GM23338 (cell line): ENCODE results near the gene CCND1. TPM values are rescaled to one million over a fixed set of nuclear protein-coding genes. Genes with fewer than 3 reads are reported as not detected.

Experiments
- ATAC-seq: fragments of 200-7000 bp; cut with Tn5 transposase; 3 replicates; pipeline ENCODE4 v1.9.1; 2020
- DNase-seq: peaks from one replicate; pipeline ENCODE4 v3.0.0-alpha.2; 2015; ENCODE audit warnings: low spot score
- H2AFZ ChIP-seq: fragments of 200-600 bp; sonication (generic); 2 replicates; pipeline ENCODE4 v1.8.0; 2016; ENCODE audit warnings: antibody characterized with exemption, mild to moderate bottlenecking, moderate library complexity
- H3F3A ChIP-seq: fragments of 200-600 bp; sonication (generic); replicated peaks from 2 replicates; pipeline ENCODE4 v1.8.0; 2017; ENCODE audit warnings: antibody characterized with exemption, mixed run types, low read depth
- H3K27ac ChIP-seq: fragments of 200-600 bp; sonication (generic); 2 replicates; pipeline ENCODE4 v1.6.1; 2016; ENCODE audit warnings: low read depth
- H3K27me3 ChIP-seq: fragments of 200-600 bp; sonication (generic); 2 replicates; pipeline ENCODE4 v1.8.0; 2016; ENCODE audit warnings: mild to moderate bottlenecking, mixed run types, moderate library complexity; ENCODE audit not compliant: insufficient read depth
- H3K36me3 ChIP-seq: fragments of 200-600 bp; sonication (generic); 2 replicates; pipeline ENCODE4 v1.8.0; 2016; ENCODE audit warnings: mild to moderate bottlenecking; ENCODE audit not compliant: insufficient read depth
- H3K4me1 ChIP-seq: fragments of 200-600 bp; sonication (generic); 2 replicates; pipeline ENCODE4 v1.8.0; 2016; ENCODE audit warnings: mild to moderate bottlenecking, moderate library complexity; ENCODE audit not compliant: insufficient read depth
- H3K4me2 ChIP-seq: fragments of 200-600 bp; sonication (generic); 2 replicates; pipeline ENCODE4 v1.7.1; 2017; ENCODE audit warnings: mixed run types
- H3K4me3 ChIP-seq: fragments of 200-600 bp; sonication (generic); 2 replicates; pipeline ENCODE4 v1.6.1; 2016; ENCODE audit warnings: mixed run types
- H3K79me2 ChIP-seq: fragments of 200-600 bp; sonication (generic); replicated peaks from 2 replicates; pipeline ENCODE4 v1.8.0; 2017; ENCODE audit warnings: mild to moderate bottlenecking; ENCODE audit not compliant: insufficient read depth
- H3K9me2 ChIP-seq: fragments of 200-600 bp; sonication (generic); 2 replicates; pipeline ENCODE4 v1.8.0; 2017; ENCODE audit not compliant: insufficient read depth
- H4K20me1 ChIP-seq: fragments of 200-600 bp; sonication (generic); replicated peaks from 2 replicates; pipeline ENCODE4 v1.8.0; 2017; ENCODE audit warnings: mild to moderate bottlenecking; ENCODE audit not compliant: insufficient read depth
- H3K27ac Mint-ChIP-seq: 2 replicates; pipeline ENCODE4 v1.8.0; 2020; ENCODE audit warnings: inconsistent platforms, mild to moderate bottlenecking, moderate library complexity, mixed read lengths
- H3K27me3 Mint-ChIP-seq: 3 replicates; pipeline ENCODE4 v1.8.0; 2022; ENCODE audit warnings: low read depth, mild to moderate bottlenecking, moderate library complexity, mixed read lengths, inconsistent platforms; ENCODE audit not compliant: insufficient read depth, poor library complexity
- H3K36me3 Mint-ChIP-seq: 3 replicates; pipeline ENCODE4 v1.8.0; 2021; ENCODE audit warnings: low read depth, mild to moderate bottlenecking, inconsistent platforms, moderate library complexity, mixed read lengths
- H3K4me1 Mint-ChIP-seq: 3 replicates; pipeline ENCODE4 v1.8.0; 2020; ENCODE audit warnings: mild to moderate bottlenecking, inconsistent platforms, mixed read lengths
- H3K4me3 Mint-ChIP-seq: 3 replicates; pipeline ENCODE4 v1.8.0; 2021; ENCODE audit warnings: moderate library complexity, mild to moderate bottlenecking, inconsistent platforms, mixed read lengths
- H3K9me3 Mint-ChIP-seq: 3 replicates; pipeline ENCODE4 v1.8.0; 2020; ENCODE audit warnings: moderate library complexity, mild to moderate bottlenecking, inconsistent platforms, mixed read lengths
- CTCF ChIP-seq, 2 experiments: fragments of 200-600 bp in 1 of 2; sonication (generic) in 1 of 2; conservative IDR thresholded peaks; 2 replicates each; pipeline versions ENCODE4 v1.5.1 to v1.6.1; 2016 to 2017; ENCODE audit warnings: antibody characterized with exemption in 2 of 2, low read depth in 2 of 2, mild to moderate bottlenecking in 2 of 2, moderate library complexity in 1 of 2
- EZH2 ChIP-seq: fragments of 200-600 bp; sonication (generic); IDR thresholded peaks from one replicate; pipeline ENCODE4 v1.8.0; 2017; ENCODE audit warnings: antibody characterized with exemption, mild to moderate bottlenecking, low read depth; ENCODE audit not compliant: unreplicated experiment
- JUNB ChIP-seq: IDR thresholded peaks from one replicate; pipeline ENCODE4 v1.6.1; 2016; ENCODE audit warnings: antibody characterized with exemption; ENCODE audit not compliant: unreplicated experiment
- REST ChIP-seq: IDR thresholded peaks from one replicate; pipeline ENCODE4 v1.6.1; 2018; ENCODE audit warnings: antibody characterized with exemption; ENCODE audit not compliant: unreplicated experiment
- STAT1 ChIP-seq: IDR thresholded peaks from one replicate; pipeline ENCODE4 v1.6.1; 2016; ENCODE audit warnings: antibody characterized with exemption; ENCODE audit not compliant: unreplicated experiment
- ZNF331 ChIP-seq: fragments of 250-450 bp; sonication (Bioruptor Pico); IDR thresholded peaks from 2 replicates; pipeline ENCODE4 v1.5.0; 2020; ENCODE audit warnings: low read depth, mild to moderate bottlenecking, moderate library complexity
- ZNF462 ChIP-seq: fragments of 250-450 bp; sonication (Bioruptor Pico); IDR thresholded peaks from 2 replicates; pipeline ENCODE4 v1.5.0; 2020; ENCODE audit warnings: mild to moderate bottlenecking, moderate library complexity
- polyA plus RNA-seq: library from polyadenylated mRNA; unstranded; fragments of >200 nt; fragmentation: Nextera tagmentation; extraction: Ambion mirVana; gene quantifications from 2 replicates; pipeline ENCODE4 v1.2.1, GENCODE V29; 2016
- total RNA-seq: library from RNA; depleted of rRNA; stranded (reverse); fragments of >200 nt; shearing (Covaris generic); gene quantifications from 2 replicates; pipeline ENCODE4 v1.2.3, GENCODE V29; 2014

Gene CCND1
- total and polyA plus RNA-seq, 2 experiments from 2014 or later: 109 to 183 TPM

GRCh38 chr11:69598147-69598546, 42.8 kb upstream of the CCND1 start:
- Mint-ChIP-seq H3K4me3 (no peak overlapping the region), H3K9me3 (peaks cover 21% of the 10 kb centered on the region), H3K4me1 (peaks cover 14% of the 10 kb centered on the region), H3K27ac (no peak overlapping the region), H3K27me3 (peaks cover 10% of the 10 kb centered on the region), H3K36me3 (peaks cover 9% of the 10 kb centered on the region; the same call in 1 of the 3 replicates)
- Histone ChIP-seq H3K4me2 (no peak overlapping the region), H4K20me1 (no peaks in the 10 kb centered on the region), H3K27ac (no peak overlapping the region), H3K79me2 (no peaks in the 10 kb centered on the region), H3K36me3 (no peaks in the 10 kb centered on the region), H2AFZ (no peak overlapping the region), H3K27me3 (no peaks in the 10 kb centered on the region), H3K4me3 (no peak overlapping the region), H3K9me2 (0 out of 2 replicates have a peak, but pooled peaks cover 2% of the 10 kb centered on the region), H3F3A (no peaks in the 10 kb centered on the region), H3K4me1 (peaks cover 7% of the 10 kb centered on the region)
- DNase-seq: peak; percentile 16
- peak; percentile 66 for ATAC-seq
- TF ChIP-seq REST (no peak), CTCF (conservative IDR thresholded peaks at IDR 0.05; ENCODE audit: low read depth in 2 of 2) (peak in 1 of 2 experiments; percentile 49; a peak in 2 of 4 replicates)

- H3K9me2 ChIP-seq: 0 out of 2 replicates have a peak, but pooled peaks cover 2% of the 10 kb centered on the region
- DNase-seq: no peak
- no peak overlapping the region for H3K4me2 ChIP-seq
- peaks cover 9% of the 10 kb centered on the region; the same call in 1 of the 3 replicates for H3K36me3 Mint-ChIP-seq
- H3K9me3 Mint-ChIP-seq: peaks cover 21% of the 10 kb centered on the region
- H3F3A ChIP-seq: 0 out of 2 replicates have a peak, but pooled peaks cover 3% of the 10 kb centered on the region
- H3K27ac ChIP-seq: no peak overlapping the region
- no peaks in the 10 kb centered on the region for H3K27me3 ChIP-seq
- no peak overlapping the region for H3K4me3 Mint-ChIP-seq
- ATAC-seq: no peak
- no peaks in the 10 kb centered on the region for H3K36me3 ChIP-seq
- H4K20me1 ChIP-seq: no peaks in the 10 kb centered on the region
- H3K27me3 Mint-ChIP-seq: peaks cover 10% of the 10 kb centered on the region
- no peak overlapping the region for H3K4me3 ChIP-seq
- H2AFZ ChIP-seq: no peak overlapping the region
- H3K79me2 ChIP-seq: no peaks in the 10 kb centered on the region
- peaks cover 20% of the 10 kb centered on the region for H3K4me1 ChIP-seq
- H3K27ac Mint-ChIP-seq: no peak overlapping the region
- peaks cover 27% of the 10 kb centered on the region for H3K4me1 Mint-ChIP-seq
- TF ChIP-seq JUNB: no peak
- no peak for TF ChIP-seq ZNF462 (CRISPR knock-in tag)
- no peak for TF ChIP-seq ZNF331 (CRISPR knock-in tag)
- no peak for TF ChIP-seq CTCF (conservative IDR thresholded peaks at IDR 0.05; ENCODE audit: low read depth in 2 of 2)
- TF ChIP-seq STAT1: no peak
- TF ChIP-seq EZH2: no peak
Observed at GRCh38 chr11:69599502-69599901, 41.5 kb upstream of the CCND1 start.
